ENCODE results near the gene FHOD3.
A peak's percentile ranks its signal among the peaks of the same experiment; 100 is the strongest.

GRCh38 chr18:36828630-36829361 is 531.3 kb downstream of the FHOD3 start, which contains the start of the genes KIAA1328 and TPGS2:
- TF ChIP-seq MAZ (IDR thresholded peaks at IDR 0.05; ENCODE audit: borderline replicate concordance, low read depth, low read length) (no peak), REST (IDR thresholded peaks at IDR 0.05) (no peak; the same call in 1 of the 2 replicates), ESRRA (IDR thresholded peaks at IDR 0.05; ENCODE audit: borderline replicate concordance, low read length) (no peak), POLR2A (IDR thresholded peaks at IDR 0.05; ENCODE audit: low read length) (peak; percentile 53), MAX (IDR thresholded peaks at IDR 0.05) (peak; percentile 54), JUNB (IDR thresholded peaks at IDR 0.05) (no peak), ZC3H11A (IDR thresholded peaks at IDR 0.05) (no peak), CHD4 (IDR thresholded peaks at IDR 0.05; ENCODE audit: borderline replicate concordance) (no peak), RCOR1 (IDR thresholded peaks at IDR 0.05; ENCODE audit: low read depth, low read length) (no peak), CTCF (IDR thresholded peaks at IDR 0.05) (peak; percentile 39; the same call in 2 of the 3 replicates), NR3C1 (IDR thresholded peaks at IDR 0.05) (no peak)
